HG03159 (cell line): ENCODE data around the gene STX17.

ENCODE experiments used
- ATAC-seq: cut with Tn5 transposase; IDR thresholded peaks from one replicate; pipeline ENCODE4 v1.9.1; 2021; ENCODE audit warnings: mild to moderate bottlenecking, moderate library complexity; ENCODE audit not compliant: unreplicated experiment

The STX17 gene

GRCh38 chr9:99905833-99906402, 536 bp upstream of the STX17 start:
- ATAC-seq, result no peak

- ATAC-seq, result no peak
Observed at GRCh38 chr9:99907208-99907532, 716 bp downstream of the STX17 start.

- ATAC-seq, result no peak
Observed at GRCh38 chr9:99911600-99911999, 5.1 kb downstream of the STX17 start.

- no peak for ATAC-seq
Observed at GRCh38 chr9:99916650-99917049, 10.2 kb downstream of the STX17 start.

GRCh38 chr9:99918134-99918533, 11.7 kb downstream of the STX17 start:
- no peak for ATAC-seq

GRCh38 chr9:99919930-99920329, 13.5 kb downstream of the STX17 start:
- ATAC-seq, result no peak

GRCh38 chr9:99921875-99922710, 15.6 kb downstream of the STX17 start:
- no peak for ATAC-seq

- no peak for ATAC-seq
Observed at GRCh38 chr9:99922711-99923030, 16.2 kb downstream of the STX17 start.

GRCh38 chr9:99925541-99925940, 19.1 kb downstream of the STX17 start:
- ATAC-seq, result no peak

GRCh38 chr9:99929652-99930051, 23.2 kb downstream of the STX17 start:
- ATAC-seq, result no peak

GRCh38 chr9:99931155-99931840, 24.8 kb downstream of the STX17 start:
- no peak for ATAC-seq

GRCh38 chr9:99936947-99937587, 30.6 kb downstream of the STX17 start:
- ATAC-seq, result no peak

GRCh38 chr9:99947395-99947794, 40.9 kb downstream of the STX17 start:
- ATAC-seq, result no peak

- no peak for ATAC-seq
Observed at GRCh38 chr9:99948482-99948881, 42.0 kb downstream of the STX17 start.

GRCh38 chr9:99948896-99949295, 42.4 kb downstream of the STX17 start:
- ATAC-seq, result no peak

GRCh38 chr9:99953861-99954507, 47.5 kb downstream of the STX17 start:
- no peak for ATAC-seq

GRCh38 chr9:99954819-99955218, 48.4 kb downstream of the STX17 start:
- no peak for ATAC-seq

- no peak for ATAC-seq
Observed at GRCh38 chr9:99955606-99956005, 49.2 kb downstream of the STX17 start.

- ATAC-seq, result no peak
Observed at GRCh38 chr9:99962680-99963261, 56.3 kb downstream of the STX17 start.

GRCh38 chr9:99964336-99964735, 57.9 kb downstream of the STX17 start:
- no peak for ATAC-seq

GRCh38 chr9:99966001-99966400, 59.5 kb downstream of the STX17 start:
- ATAC-seq, result no peak
